Spleen (tissue), 11 donors: ENCODE data around the gene LYZL4. TPM values are rescaled to one million over a fixed set of nuclear protein-coding genes. Genes with fewer than 3 reads are reported as not detected.

Source experiments
- DNase-seq: peaks from one replicate; pipeline ENCODE4 v3.0.0-alpha.2; 2020
- H3K27ac ChIP-seq, 8 donors: fragments of 200-600 bp; sonication (generic) in 7 of 8; 1 replicate in 4 of 8; 2 replicates in 4 of 8; pipeline versions ENCODE4 v1.5.0 to v1.8.0; 2016 to 2021; ENCODE audit warnings: inconsistent platforms in 4 of 8, mild to moderate bottlenecking in 4 of 8, moderate library complexity in 1 of 8
- H3K27me3 ChIP-seq, 7 donors: fragments of 200-600 bp; sonication (generic) in 6 of 7; replicated peaks in 1 of 7; 1 replicate in 4 of 7; 2 replicates in 3 of 7; pipeline versions ENCODE4 v1.5.0 to v1.8.0; 2016 to 2021; ENCODE audit warnings: inconsistent platforms in 3 of 7, mild to moderate bottlenecking in 1 of 7
- H3K36me3 ChIP-seq, 6 donors: fragments of 200-600 bp; sonication (generic) in 5 of 6; 1 replicate in 4 of 6; 2 replicates in 2 of 6; pipeline versions ENCODE4 v1.5.0 to v1.8.0; 2016 to 2021; ENCODE audit warnings: inconsistent platforms in 2 of 6
- H3K4me1 ChIP-seq, 6 donors: fragments of 200-600 bp; sonication (generic) in 5 of 6; 1 replicate in 3 of 6; 2 replicates in 3 of 6; pipeline versions ENCODE4 v1.5.0 to v1.8.0; 2016 to 2021; ENCODE audit warnings: inconsistent platforms in 3 of 6
- H3K4me3 ChIP-seq, 8 donors: fragments of 200-600 bp; sonication (generic) in 7 of 8; 1 replicate in 4 of 8; 2 replicates in 4 of 8; pipeline versions ENCODE4 v1.5.0 to v1.8.0; 2016 to 2021; ENCODE audit warnings: inconsistent platforms in 4 of 8, mild to moderate bottlenecking in 4 of 8, moderate library complexity in 2 of 8
- H3K9me3 ChIP-seq, 8 donors: fragments of 200-600 bp; sonication (generic) in 7 of 8; 1 replicate in 4 of 8; 2 replicates in 4 of 8; pipeline versions ENCODE4 v1.5.0 to v1.8.0; 2016 to 2021; ENCODE audit warnings: inconsistent platforms in 4 of 8
- CTCF ChIP-seq, 11 experiments: fragments of 200-600 bp in 7 of 11; fragments of 450-650 bp in 4 of 11; sonication (generic) in 4 of 11; IDR thresholded peaks in 8 of 11; conservative IDR thresholded peaks in 3 of 11; 1 replicate in 7 of 11; 2 replicates in 4 of 11; pipeline versions ENCODE4 v1.4.0 to v1.8.0; 2016 to 2021; ENCODE audit warnings: antibody characterized with exemption in 11 of 11, inconsistent platforms in 4 of 11, mild to moderate bottlenecking in 1 of 11
- POLR2A ChIP-seq, 3 donors: fragments of 450-650 bp; IDR thresholded peaks; one replicate each; pipeline ENCODE4 v1.5.1; 2017; ENCODE audit warnings: antibody characterized with exemption in 3 of 3, mild to moderate bottlenecking in 1 of 3
- POLR2AphosphoS5 ChIP-seq, 3 donors: sonication (generic); formaldehyde crosslinking; IDR thresholded peaks; one replicate each; pipeline ENCODE4 v1.5.1; 2017; ENCODE audit warnings: antibody characterized with exemption in 3 of 3
- WGBS, 5 donors: extraction: QIAGEN DNeasy Blood & Tissue Kit in 3 of 5; methylation state at CpG; one replicate each; pipeline versions ENCODE4 v1.1.5 to v1.1.7; 2013 to 2018; 5-methylcytosine and 5-hydroxymethylcytosine counted together
- intact Hi-C: fragments of 100-400 bp; cut with DNase I; formaldehyde crosslinking; loops from one replicate; pipeline ENCODE4 v1.15.0; 2023; ENCODE audit warnings: low total_unique reads
- polyA plus RNA-seq, 3 donors: library from polyadenylated mRNA; stranded (reverse); fragments of 200-250 nt; gene quantifications; one replicate each; pipeline ENCODE4 v1.2.1, GENCODE V29; 2013
- total RNA-seq, 7 donors: library from RNA; depleted of rRNA in 3 of 7; stranded (reverse); fragments of >200 nt in 3 of 7; fragmentation: NEBNext Ultra II Directional in 4 of 7; extraction: Animal tissue kit (Norgen Biotek cat#: 25700) in 4 of 7; gene quantifications; one replicate each; pipeline versions ENCODE4 v1.1.0 to v1.2.1, GENCODE V29; 2016 to 2021
- donor health status: healthy with polysubstance abuse.
- donor health status: DM: no; HTN: no; CAD: no; lungs with moderate emphysema.
- donor health status: DM: no; HTN: no; CAD: no.
- donor health status: Bipolar disorder and iron deficiency.
- donor health status: healthy.
- donor health status: DM: no; HTN: no; CAD: no.
- donor health status: DM: yes; HTN: yes; CAD: no.

Gene LYZL4
- total and polyA plus RNA-seq, 10 donors: 0.45 to 0.76 TPM; not detected in 8

DNA sequence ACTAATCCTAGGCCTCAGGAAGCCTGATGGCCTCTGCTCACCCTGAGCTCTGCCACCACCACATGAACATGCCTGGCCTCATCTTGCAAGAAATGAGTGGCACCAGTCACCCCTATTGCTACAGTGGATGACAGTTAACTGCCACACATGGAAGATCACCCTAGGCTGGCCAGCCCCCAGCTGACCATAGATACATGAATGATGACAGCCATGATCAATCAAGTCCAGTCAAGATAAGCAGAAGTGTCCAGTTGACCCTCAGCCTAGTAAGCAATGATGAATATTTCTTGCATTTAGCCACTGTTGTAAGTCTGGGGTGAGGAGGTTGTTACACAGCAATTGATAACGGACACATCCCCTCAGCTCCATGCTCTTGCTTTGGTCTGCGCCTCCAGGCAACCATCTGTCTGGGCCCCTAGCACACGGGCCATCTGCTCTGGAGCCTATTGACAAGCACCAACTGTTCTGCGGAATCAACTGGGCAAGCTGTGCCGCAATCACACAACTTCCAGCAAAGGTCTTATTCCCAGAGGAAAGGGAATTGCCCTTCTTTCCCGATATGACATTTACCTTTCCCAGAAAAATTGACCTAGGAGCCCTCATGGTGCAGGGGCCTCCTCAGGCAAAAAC, 2.2 kb upstream of the LYZL4 start:
- H3K36me3 ChIP-seq: no peaks in the 10 kb centered on the region
- no peaks in the 10 kb centered on the region for H3K27me3 ChIP-seq
- intact Hi-C loops: no loop called here
- DNase-seq: no peak
- 89 to 91% (median 90%) methylated on average over 6 of the region's 6 CpGs for WGBS, 5 donors
- TF ChIP-seq POLR2A (IDR thresholded peaks at IDR 0.05) (no peak), CTCF (IDR thresholded peaks at IDR 0.05 in 8 of 11, conservative IDR thresholded peaks at IDR 0.05 in 3 of 11) (no peak), POLR2AphosphoS5 (IDR thresholded peaks at IDR 0.05) (no peak)
- H3K4me3 ChIP-seq: no peak overlapping the region
- no peaks in the 10 kb centered on the region for H3K9me3 ChIP-seq
- no peak overlapping the region for H3K27ac ChIP-seq
- no peaks in the 10 kb centered on the region for H3K4me1 ChIP-seq

DNA sequence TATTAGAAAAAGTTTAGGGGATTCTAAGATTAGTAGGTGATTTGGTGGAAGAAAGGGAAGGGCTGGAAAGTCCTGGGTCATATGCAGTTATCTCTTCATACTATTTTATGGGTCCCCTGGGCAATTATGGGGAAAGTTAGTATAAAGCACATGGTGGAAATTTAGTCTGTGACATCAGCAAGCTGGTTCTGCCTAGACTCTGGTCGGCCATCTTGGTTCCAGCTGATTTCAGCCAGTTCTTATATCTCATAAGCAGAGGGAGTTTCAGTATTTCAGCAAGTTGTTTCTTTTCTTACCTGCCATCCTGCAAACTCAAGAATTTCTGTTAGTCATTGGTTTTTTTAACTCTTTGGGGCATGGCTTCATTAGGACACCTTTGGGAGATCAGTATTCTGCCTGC, 1.0 kb upstream of the LYZL4 start:
- Histone ChIP-seq H3K27me3 (no peaks in the 10 kb centered on the region), H3K27ac (no peak overlapping the region), H3K9me3 (no peaks in the 10 kb centered on the region), H3K4me3 (no peak overlapping the region), H3K36me3 (no peaks in the 10 kb centered on the region), H3K4me1 (no peaks in the 10 kb centered on the region)
- TF ChIP-seq CTCF (IDR thresholded peaks at IDR 0.05 in 8 of 11, conservative IDR thresholded peaks at IDR 0.05 in 3 of 11): no peak
- no peak for TF ChIP-seq POLR2AphosphoS5 (IDR thresholded peaks at IDR 0.05)
- TF ChIP-seq POLR2A (IDR thresholded peaks at IDR 0.05): no peak
- no peak for DNase-seq
- WGBS, 5 donors: 81 to 89% (median 83%) methylated on average over 1 of the region's 1 CpG
- intact Hi-C loops: no loop called here

- intact Hi-C loops: no loop called here
- no peak for TF ChIP-seq POLR2AphosphoS5 (IDR thresholded peaks at IDR 0.05)
- no peak for TF ChIP-seq CTCF (IDR thresholded peaks at IDR 0.05 in 8 of 11, conservative IDR thresholded peaks at IDR 0.05 in 3 of 11)
- no peak for TF ChIP-seq POLR2A (IDR thresholded peaks at IDR 0.05)
- no peaks in the 10 kb centered on the region for H3K36me3 ChIP-seq
- no peak overlapping the region for H3K27ac ChIP-seq
- no peaks in the 10 kb centered on the region for H3K27me3 ChIP-seq
- no peak for DNase-seq
- H3K4me3 ChIP-seq: no peak overlapping the region
- H3K9me3 ChIP-seq: no peaks in the 10 kb centered on the region
- H3K4me1 ChIP-seq: no peaks in the 10 kb centered on the region
- 70 to 82% (median 77%) methylated on average over 2 of the region's 2 CpGs for WGBS, 5 donors
These were observed 2.3 kb downstream of the LYZL4 start for GRCh38 chr3:42408156-42408555.

GRCh38 chr3:42406727-42407450, 3.5 kb downstream of the LYZL4 start:
- Histone ChIP-seq H3K27ac (no peak overlapping the region), H3K9me3 (no peaks in the 10 kb centered on the region), H3K4me3 (no peak overlapping the region), H3K36me3 (no peaks in the 10 kb centered on the region), H3K4me1 (no peaks in the 10 kb centered on the region), H3K27me3 (no peaks in the 10 kb centered on the region)
- DNase-seq: no peak
- intact Hi-C loops: no loop called here
- no peak for TF ChIP-seq POLR2AphosphoS5 (IDR thresholded peaks at IDR 0.05)
- no peak for TF ChIP-seq CTCF (IDR thresholded peaks at IDR 0.05 in 8 of 11, conservative IDR thresholded peaks at IDR 0.05 in 3 of 11)
- TF ChIP-seq POLR2A (IDR thresholded peaks at IDR 0.05): no peak
- WGBS, 5 donors: 86 to 93% (median 92%) methylated on average over 14 of the region's 14 CpGs
